22Rv1 (cell line): ENCODE results near the gene JMJD7.

ENCODE experiments used
- CTCF ChIP-seq: fragments of 450-650 bp; IDR thresholded peaks from 2 replicates; pipeline ENCODE4 v1.5.1; 2017; ENCODE audit warnings: mild to moderate bottlenecking
- ZFX ChIP-seq: fragments of 450-650 bp; IDR thresholded peaks from 2 replicates; pipeline ENCODE4 v1.6.1; 2017; ENCODE audit warnings: antibody characterized with exemption, borderline replicate concordance

DNA sequence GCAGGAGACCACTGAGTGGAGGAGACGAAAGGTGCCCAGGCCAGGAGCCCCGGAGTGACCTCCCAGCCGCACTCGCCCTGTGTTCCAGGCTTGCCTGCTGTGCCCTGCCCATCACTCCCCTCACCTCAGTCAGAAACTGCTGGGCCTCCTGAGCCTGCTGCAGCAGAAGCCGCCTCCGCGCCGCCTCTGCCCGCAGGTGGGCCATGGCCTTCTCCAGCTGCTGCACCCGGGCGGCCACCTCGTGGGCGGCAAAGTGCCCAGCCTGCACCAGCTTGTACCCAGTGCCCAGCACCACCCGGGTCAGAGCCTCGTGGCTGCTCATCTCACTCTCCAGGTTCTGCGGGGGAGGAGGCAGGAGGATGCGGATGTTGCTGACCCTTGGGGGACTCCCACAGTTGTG is 28.4 kb downstream of the JMJD7 start:
- TF ChIP-seq CTCF: no peak
- TF ChIP-seq ZFX: no peak
